Upper lobe of left lung (tissue), 6 donors: ENCODE results near the gene SLC10A6. TPM values are rescaled to one million over a fixed set of nuclear protein-coding genes. Genes with fewer than 3 reads are reported as not detected.

ENCODE experiments used
- ATAC-seq, 2 donors: fragments of 200-7000 bp; cut with Tn5 transposase; one replicate each; pipeline ENCODE4 v1.9.1; 2022; ENCODE audit warnings: mild to moderate bottlenecking in 2 of 2, moderate library complexity in 2 of 2; ENCODE audit not compliant: low FRiP score in 2 of 2
- DNase-seq, 2 donors: peaks; one replicate each; pipeline ENCODE4 v3.0.0-alpha.2; 2019 to 2020
- H3K27ac ChIP-seq, 4 donors: fragments of 200-600 bp; sonication (generic); one replicate each; pipeline ENCODE4 v1.5.1; 2016 to 2019
- H3K27me3 ChIP-seq, 4 donors: fragments of 200-600 bp; sonication (generic); one replicate each; pipeline ENCODE4 v1.5.1; 2017 to 2019
- H3K36me3 ChIP-seq, 4 donors: fragments of 200-600 bp; sonication (generic); one replicate each; pipeline ENCODE4 v1.5.1; 2016 to 2019
- H3K4me1 ChIP-seq, 4 donors: fragments of 200-600 bp; sonication (generic); one replicate each; pipeline ENCODE4 v1.5.1; 2018 to 2019
- H3K4me3 ChIP-seq, 4 donors: fragments of 200-600 bp; sonication (generic); one replicate each; pipeline ENCODE4 v1.5.1; 2017 to 2019; ENCODE audit warnings: mild to moderate bottlenecking in 2 of 4, moderate library complexity in 1 of 4
- H3K9me3 ChIP-seq, 4 donors: fragments of 200-600 bp; sonication (generic); one replicate each; pipeline ENCODE4 v1.5.1; 2018 to 2019
- EP300 ChIP-seq, 4 donors: sonication (generic); formaldehyde crosslinking; IDR thresholded peaks; one replicate each; pipeline ENCODE4 v1.5.1; 2017; ENCODE audit warnings: antibody characterized with exemption in 4 of 4, control low read depth in 2 of 4
- POLR2A ChIP-seq, 4 donors: fragments of 450-650 bp; IDR thresholded peaks; one replicate each; pipeline ENCODE4 v1.5.1; 2016 to 2017; ENCODE audit warnings: antibody characterized with exemption in 4 of 4, mild to moderate bottlenecking in 2 of 4
- POLR2AphosphoS5 ChIP-seq, 2 donors: sonication (generic); formaldehyde crosslinking; IDR thresholded peaks; one replicate each; pipeline ENCODE4 v1.5.1; 2017; ENCODE audit warnings: antibody characterized with exemption in 2 of 2
- WGBS, 2 donors: methylation state at CpG; one replicate each; pipeline ENCODE4 v1.1.5; 2017 to 2018; 5-methylcytosine and 5-hydroxymethylcytosine counted together
- total RNA-seq, 6 donors: library from RNA; depleted of rRNA in 4 of 6; stranded (reverse); fragments of >200 nt in 4 of 6; gene quantifications; one replicate each; pipeline versions ENCODE4 v1.1.0 to v1.2.1, GENCODE V29; 2016 to 2021
- TF ChIP-seq, protein P1 (sequence below), 6 experiments: fragments of 450-650 bp in 4 of 6; fragments of 200-600 bp in 2 of 6; sonication (generic) in 2 of 6; IDR thresholded peaks; one replicate each; pipeline ENCODE4 v1.5.1; 2016 to 2019; ENCODE audit warnings: antibody characterized with exemption in 6 of 6
- donor health status: DM: no; HTN: no; CAD: no; lungs with moderate emphysema.
- donor health status: DM: no; HTN: yes; CAD: no; lungs with severe emphysema.

The SLC10A6 gene
- total RNA-seq, 6 donors from 2014 or later, result 0.27 to 3.4 (median 0.76) TPM; not detected in 1

DNA sequence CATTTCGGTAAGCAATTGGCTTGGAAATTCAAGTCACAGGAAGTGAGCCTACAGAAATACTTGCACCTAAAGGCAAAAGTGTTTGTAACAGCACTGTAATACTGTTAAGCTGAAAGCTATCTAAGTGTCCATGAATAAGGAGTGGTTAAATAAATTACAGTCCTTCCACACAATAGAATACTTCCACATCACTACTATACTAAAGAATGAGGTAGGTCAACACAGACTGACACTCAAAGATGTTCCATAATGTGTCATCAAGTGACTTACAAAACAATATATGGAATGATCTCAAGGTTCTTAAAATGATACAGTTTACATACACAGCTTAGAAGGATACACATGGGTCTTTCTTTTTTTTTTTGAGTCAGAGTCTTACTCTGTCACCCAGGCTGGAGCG, 27.0 kb downstream of the SLC10A6 start:
- no peak overlapping the region for H3K27ac ChIP-seq
- H3K9me3 ChIP-seq, result no peaks in the 10 kb centered on the region
- DNase-seq (no peak), ATAC-seq (no peak)
- TF ChIP-seq, protein P1, sequence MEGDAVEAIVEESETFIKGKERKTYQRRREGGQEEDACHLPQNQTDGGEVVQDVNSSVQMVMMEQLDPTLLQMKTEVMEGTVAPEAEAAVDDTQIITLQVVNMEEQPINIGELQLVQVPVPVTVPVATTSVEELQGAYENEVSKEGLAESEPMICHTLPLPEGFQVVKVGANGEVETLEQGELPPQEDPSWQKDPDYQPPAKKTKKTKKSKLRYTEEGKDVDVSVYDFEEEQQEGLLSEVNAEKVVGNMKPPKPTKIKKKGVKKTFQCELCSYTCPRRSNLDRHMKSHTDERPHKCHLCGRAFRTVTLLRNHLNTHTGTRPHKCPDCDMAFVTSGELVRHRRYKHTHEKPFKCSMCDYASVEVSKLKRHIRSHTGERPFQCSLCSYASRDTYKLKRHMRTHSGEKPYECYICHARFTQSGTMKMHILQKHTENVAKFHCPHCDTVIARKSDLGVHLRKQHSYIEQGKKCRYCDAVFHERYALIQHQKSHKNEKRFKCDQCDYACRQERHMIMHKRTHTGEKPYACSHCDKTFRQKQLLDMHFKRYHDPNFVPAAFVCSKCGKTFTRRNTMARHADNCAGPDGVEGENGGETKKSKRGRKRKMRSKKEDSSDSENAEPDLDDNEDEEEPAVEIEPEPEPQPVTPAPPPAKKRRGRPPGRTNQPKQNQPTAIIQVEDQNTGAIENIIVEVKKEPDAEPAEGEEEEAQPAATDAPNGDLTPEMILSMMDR (IDR thresholded peaks at IDR 0.05), result no peak
- no peak for TF ChIP-seq EP300 (IDR thresholded peaks at IDR 0.05)
- TF ChIP-seq POLR2AphosphoS5 (IDR thresholded peaks at IDR 0.05), result no peak
- no peak for TF ChIP-seq POLR2A (IDR thresholded peaks at IDR 0.05)
- 89 to 94% methylated on average over 2 of the region's 2 CpGs for WGBS, 2 donors
- H3K27me3 ChIP-seq, result no peaks in the 10 kb centered on the region
- no peaks in the 10 kb centered on the region for H3K36me3 ChIP-seq
- no peak overlapping the region for H3K4me3 ChIP-seq
- H3K4me1 ChIP-seq, result no peaks in the 10 kb centered on the region

DNA sequence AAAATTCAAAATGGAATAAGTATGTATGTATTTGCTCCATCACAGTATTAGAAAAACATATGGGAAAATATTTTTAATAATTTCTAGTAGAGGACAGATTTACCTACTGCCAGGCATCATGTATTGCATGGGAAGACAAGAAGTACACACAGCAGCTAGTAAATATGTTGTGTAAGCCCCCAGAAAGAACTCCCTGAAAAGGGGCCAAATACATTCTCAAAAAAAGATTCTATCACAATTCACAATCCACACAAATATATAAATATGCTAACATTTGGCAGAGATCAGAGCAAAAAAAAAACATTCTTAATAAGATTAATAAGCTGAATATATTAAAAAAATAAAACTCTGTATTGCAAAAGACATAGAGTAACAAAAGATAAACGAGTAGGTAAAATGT, 28.0 kb downstream of the SLC10A6 start:
- no peaks in the 10 kb centered on the region for H3K4me1 ChIP-seq
- 42 to 50% methylated on average over 1 of the region's 1 CpG for WGBS, 2 donors
- H3K36me3 ChIP-seq, result no peaks in the 10 kb centered on the region
- no peak for DNase-seq
- TF ChIP-seq POLR2AphosphoS5 (IDR thresholded peaks at IDR 0.05) (no peak), POLR2A (IDR thresholded peaks at IDR 0.05) (no peak), EP300 (IDR thresholded peaks at IDR 0.05) (no peak)
- TF ChIP-seq, protein P1 (IDR thresholded peaks at IDR 0.05), result no peak
- H3K4me3 ChIP-seq, result no peak overlapping the region
- no peak overlapping the region for H3K27ac ChIP-seq
- ATAC-seq, result no peak
- no peaks in the 10 kb centered on the region for H3K27me3 ChIP-seq
- H3K9me3 ChIP-seq, result peaks cover 0 to under 1% (median 0%) of the 10 kb centered on the region in 4 donors

DNA sequence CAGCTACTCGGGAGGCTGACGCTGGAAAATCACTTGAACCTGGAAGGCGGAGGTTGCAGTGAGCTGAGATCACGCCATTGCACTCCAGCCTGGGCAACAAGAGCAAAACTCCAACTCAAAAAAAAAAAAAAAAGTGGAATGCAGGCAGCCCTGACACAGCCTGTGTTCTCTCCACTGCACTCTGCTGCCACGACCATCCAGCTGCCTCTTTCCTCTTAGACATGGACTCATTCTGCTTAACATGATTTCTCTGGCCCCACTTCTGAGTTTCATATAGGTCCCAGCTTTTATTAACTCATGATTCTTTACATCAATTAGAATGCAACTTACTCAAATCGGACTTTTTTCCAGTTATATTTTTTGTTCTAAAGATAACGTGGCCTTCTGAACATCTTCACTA, 29.6 kb downstream of the SLC10A6 start:
- no peak for DNase-seq
- no peak for ATAC-seq
- no peaks in the 10 kb centered on the region for H3K4me1 ChIP-seq
- peaks cover 0 to 3% (median 2%) of the 10 kb centered on the region in 4 donors for H3K36me3 ChIP-seq
- H3K27me3 ChIP-seq, result no peaks in the 10 kb centered on the region
- H3K27ac ChIP-seq, result no peak overlapping the region
- TF ChIP-seq, protein P1 (IDR thresholded peaks at IDR 0.05), result no peak
- no peak for TF ChIP-seq EP300 (IDR thresholded peaks at IDR 0.05)
- TF ChIP-seq POLR2AphosphoS5 (IDR thresholded peaks at IDR 0.05), result no peak
- no peak for TF ChIP-seq POLR2A (IDR thresholded peaks at IDR 0.05)
- WGBS, 2 donors, result 82% methylated on average over 7 of the region's 7 CpGs
- H3K4me3 ChIP-seq, result no peak overlapping the region
- H3K9me3 ChIP-seq, result peaks cover 0 to 8% (median 3%) of the 10 kb centered on the region in 4 donors

DNA sequence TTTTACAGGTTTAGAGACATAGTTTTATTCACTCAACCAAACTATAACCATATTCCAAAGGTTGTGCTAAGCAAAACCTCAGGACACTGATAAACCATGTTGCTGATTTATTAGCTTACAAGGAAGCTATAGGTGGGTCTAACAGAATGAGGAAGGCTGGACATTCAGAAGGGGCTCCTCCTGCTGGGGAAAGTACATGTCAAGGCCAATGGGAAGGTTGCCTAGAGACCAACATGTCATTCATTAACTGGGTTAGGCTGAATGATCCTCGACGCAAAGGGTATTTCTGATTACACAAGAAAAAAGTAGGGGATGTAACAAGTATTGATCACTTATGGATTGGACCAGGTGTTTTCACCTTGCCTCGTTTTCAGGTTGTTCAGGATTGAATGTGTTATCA, 30.3 kb downstream of the SLC10A6 start:
- TF ChIP-seq, protein P1 (IDR thresholded peaks at IDR 0.05), result no peak
- TF ChIP-seq EP300 (IDR thresholded peaks at IDR 0.05), result no peak
- no peak for TF ChIP-seq POLR2AphosphoS5 (IDR thresholded peaks at IDR 0.05)
- no peak for TF ChIP-seq POLR2A (IDR thresholded peaks at IDR 0.05)
- Histone ChIP-seq H3K27ac (no peak overlapping the region), H3K27me3 (no peaks in the 10 kb centered on the region), H3K9me3 (peaks cover 0 to 8% (median 3%) of the 10 kb centered on the region in 4 donors), H3K4me1 (no peaks in the 10 kb centered on the region), H3K36me3 (peaks cover 0 to 6% (median 3%) of the 10 kb centered on the region in 4 donors), H3K4me3 (no peak overlapping the region)
- no peak for ATAC-seq
- no peak for DNase-seq
- WGBS, 2 donors, result 82 to 95% methylated on average over 3 of the region's 3 CpGs

DNA sequence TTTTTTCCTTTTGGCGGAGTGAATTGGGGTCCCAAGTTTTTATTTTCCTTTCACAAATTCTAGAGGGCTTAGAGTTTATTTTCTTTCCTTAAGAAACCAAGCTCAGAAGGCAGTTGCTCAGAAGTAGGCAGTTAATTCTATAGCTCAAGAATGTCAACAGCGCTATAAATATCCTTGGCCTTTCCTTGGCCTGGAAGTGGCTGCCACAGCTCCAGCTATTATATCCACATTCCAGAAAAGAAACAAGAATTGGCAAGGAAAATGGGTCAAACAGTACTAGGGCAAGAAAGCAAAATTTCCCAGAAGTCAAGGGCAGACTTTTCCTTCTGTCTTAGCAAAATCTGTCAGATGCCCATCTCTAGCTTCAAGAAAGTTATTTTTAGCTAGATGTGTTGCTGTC, 31.0 kb downstream of the SLC10A6 start:
- Histone ChIP-seq H3K4me1 (no peaks in the 10 kb centered on the region), H3K9me3 (peaks cover 0 to 8% (median 3%) of the 10 kb centered on the region in 4 donors), H3K4me3 (no peak overlapping the region), H3K36me3 (peaks cover 0 to 9% (median 3%) of the 10 kb centered on the region in 4 donors), H3K27me3 (no peaks in the 10 kb centered on the region), H3K27ac (no peak overlapping the region)
- DNase-seq (no peak), ATAC-seq (no peak)
- WGBS, 2 donors, result 86 to 90% methylated on average over 2 of the region's 2 CpGs
- TF ChIP-seq POLR2AphosphoS5 (IDR thresholded peaks at IDR 0.05), result no peak
- no peak for TF ChIP-seq EP300 (IDR thresholded peaks at IDR 0.05)
- no peak for TF ChIP-seq POLR2A (IDR thresholded peaks at IDR 0.05)
- TF ChIP-seq, protein P1 (IDR thresholded peaks at IDR 0.05), result no peak
